GM21423 (cell line): ENCODE data around the gene TRDN.
"Not testable (repeated sequence)": the region's sequence is repeated elsewhere in the genome, so short reads cannot be mapped to it uniquely, and the experiment has no call there.

ENCODE experiments used
- ATAC-seq: cut with Tn5 transposase; IDR thresholded peaks from one replicate; pipeline ENCODE4 v1.9.1; 2021; ENCODE audit warnings: mild to moderate bottlenecking, moderate library complexity; ENCODE audit not compliant: unreplicated experiment

Gene TRDN

GRCh38 chr6:123632641-123633040 is 4.1 kb downstream of the TRDN start:
- no peak for ATAC-seq

DNA sequence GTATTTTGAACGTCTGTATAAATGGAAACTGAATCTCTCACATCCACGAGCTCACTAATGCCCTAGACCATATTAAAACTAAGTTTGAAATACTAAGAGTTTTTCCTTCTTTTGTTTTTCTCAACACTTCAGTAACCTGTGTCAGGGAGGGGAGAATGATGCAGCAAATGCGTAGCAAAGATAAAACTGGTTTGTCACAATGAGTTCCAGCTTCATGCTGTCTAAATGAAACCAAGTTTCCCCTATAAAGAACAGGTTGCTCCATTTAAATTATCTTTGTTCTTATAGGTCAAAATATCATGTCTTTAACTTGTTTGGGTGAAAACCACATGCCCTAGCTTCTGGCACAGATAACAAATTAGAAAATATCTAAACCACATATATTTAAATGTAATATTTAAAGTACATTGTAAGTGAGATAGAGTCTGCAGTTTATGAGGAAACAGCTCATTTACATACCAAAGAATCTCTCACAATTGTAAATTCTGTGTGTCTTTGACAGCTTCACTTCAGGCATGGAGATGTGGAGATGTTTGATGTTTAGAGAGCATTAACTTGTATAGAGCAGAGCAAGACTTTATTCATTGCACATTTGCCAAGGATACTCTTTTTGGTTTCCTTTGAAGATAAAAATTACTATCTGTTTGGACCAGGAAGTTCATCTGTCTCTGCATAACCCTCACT is 7.3 kb downstream of the TRDN start:
- ATAC-seq = no peak

- no peak for ATAC-seq
Observed at GRCh38 chr6:123625696-123626095, 11.1 kb downstream of the TRDN start.

GRCh38 chr6:123622780-123623179 is 14.0 kb downstream of the TRDN start:
- ATAC-seq = no peak

GRCh38 chr6:123619156-123619555 is 17.6 kb downstream of the TRDN start:
- no peak for ATAC-seq

DNA sequence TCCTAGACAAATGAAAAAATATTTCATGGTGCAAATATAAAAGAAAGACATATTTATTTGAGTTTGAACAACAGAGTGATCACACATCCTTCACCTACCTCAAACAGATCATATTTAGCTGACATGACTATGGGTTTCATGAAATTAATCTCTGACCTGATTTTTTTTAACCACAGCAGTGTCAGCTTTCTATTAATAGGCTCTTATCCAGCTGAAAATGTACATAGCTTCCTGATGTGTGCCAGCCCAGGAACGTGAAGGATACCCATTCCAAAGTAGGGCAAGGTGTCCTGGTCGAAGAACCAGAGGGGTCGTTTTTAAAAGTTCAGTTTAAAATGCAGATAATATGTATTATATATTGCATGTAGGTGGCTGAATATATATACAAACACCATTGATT is 19.8 kb downstream of the TRDN start:
- no peak for ATAC-seq

GRCh38 chr6:123616016-123616415 is 20.7 kb downstream of the TRDN start:
- no peak for ATAC-seq

DNA sequence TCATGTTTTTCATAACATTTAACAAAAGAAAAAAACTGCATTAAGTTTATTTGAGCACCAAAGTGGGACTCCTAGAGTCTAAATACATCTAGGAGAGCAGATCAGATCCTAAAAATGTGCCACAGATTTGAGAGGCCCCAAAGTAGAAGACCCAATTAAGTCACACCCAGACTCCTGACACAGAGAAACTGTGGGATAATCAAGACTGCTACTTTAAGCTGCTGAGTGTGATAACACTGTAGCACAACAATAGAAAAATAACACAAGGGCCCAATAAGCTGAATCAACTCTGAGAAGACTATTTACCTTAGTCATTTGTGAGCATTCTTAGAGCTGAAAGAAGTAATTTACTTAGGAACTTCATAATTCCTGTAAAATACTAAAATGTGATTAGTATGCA is 26.0 kb downstream of the TRDN start:
- ATAC-seq = no peak

GRCh38 chr6:123604067-123604466 is 32.7 kb downstream of the TRDN start:
- ATAC-seq = no peak

DNA sequence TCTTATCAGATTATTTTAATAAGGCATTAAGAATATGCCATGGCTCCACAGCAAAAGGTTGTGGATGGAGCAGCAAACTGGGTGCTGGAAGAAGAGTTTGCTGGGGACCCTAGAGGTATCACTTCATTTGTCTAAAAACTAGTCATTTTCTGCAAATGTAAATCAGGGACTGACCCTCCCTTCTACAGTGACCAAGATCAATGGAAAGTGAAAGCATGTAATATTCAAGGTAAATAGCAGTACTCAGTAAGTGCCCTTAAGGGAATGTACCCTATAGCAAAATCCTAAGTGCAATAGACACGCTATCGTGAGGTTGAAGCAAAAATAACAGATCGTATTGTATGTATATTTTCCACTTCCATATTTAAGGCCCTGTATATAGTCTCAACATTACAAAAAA is 38.7 kb downstream of the TRDN start:
- peak; percentile 44 for ATAC-seq

GRCh38 chr6:123594776-123595175 is 42.0 kb downstream of the TRDN start:
- ATAC-seq = no peak

DNA sequence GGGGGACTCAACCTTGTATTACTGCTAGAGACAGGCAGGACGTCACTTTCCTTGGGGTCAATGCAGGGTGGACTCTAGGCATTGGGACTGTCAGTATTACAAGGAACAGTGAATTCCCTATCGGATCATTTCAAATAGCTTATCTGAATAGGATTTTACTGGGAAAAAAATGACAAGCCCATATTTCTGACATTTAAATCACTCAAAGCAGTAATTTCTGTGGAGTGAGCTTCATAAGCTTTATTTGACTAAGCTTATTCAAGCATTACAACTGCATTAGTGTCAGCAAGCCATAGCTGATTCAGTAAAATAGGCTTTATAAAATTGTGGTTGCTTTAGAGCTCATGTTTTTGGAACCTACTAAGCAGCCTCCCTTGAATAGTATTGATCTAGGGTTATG is 44.3 kb downstream of the TRDN start:
- ATAC-seq = no peak

DNA sequence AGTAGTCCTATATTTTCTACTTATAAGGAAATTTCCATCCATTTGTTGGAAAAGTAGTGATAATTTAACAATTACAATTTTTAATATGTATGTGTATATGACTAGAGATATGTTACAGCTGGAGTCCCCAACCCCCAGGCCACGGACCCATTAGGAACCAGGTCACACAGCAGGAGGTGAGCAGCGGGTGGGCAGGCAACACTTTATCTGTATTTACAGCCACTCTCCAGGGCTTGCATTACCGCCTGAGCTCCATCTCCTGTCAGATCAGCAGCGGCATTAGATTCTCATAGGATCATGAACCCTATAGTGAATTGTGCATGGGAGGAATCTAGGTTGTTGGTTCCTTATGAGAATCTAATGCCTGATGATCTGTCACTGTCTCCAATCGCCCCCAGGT is 46.8 kb downstream of the TRDN start:
- ATAC-seq = no peak

DNA sequence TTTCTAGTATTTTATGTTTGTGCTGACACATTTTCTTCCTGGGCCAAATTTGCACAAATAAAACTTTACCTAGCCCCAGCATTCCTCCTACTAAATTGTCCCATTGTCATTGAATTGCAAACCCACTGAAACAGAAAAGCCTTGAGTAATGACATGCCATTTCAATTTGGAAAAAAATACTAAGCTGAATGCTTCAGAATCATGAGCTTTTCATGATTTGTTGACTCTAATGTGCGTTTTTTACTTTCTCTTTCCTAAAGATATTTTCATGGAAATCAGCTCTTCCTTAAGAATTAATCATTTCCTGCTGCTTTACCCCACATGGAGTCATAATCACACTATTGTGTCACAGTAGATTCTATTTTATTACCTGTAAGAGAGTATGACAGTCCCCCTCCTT is 47.4 kb downstream of the TRDN start:
- no peak for ATAC-seq

- ATAC-seq = no peak
Observed at GRCh38 chr6:123588546-123588895, 48.2 kb downstream of the TRDN start.

- ATAC-seq = no peak
Observed at GRCh38 chr6:123587838-123588545, 48.8 kb downstream of the TRDN start.

DNA sequence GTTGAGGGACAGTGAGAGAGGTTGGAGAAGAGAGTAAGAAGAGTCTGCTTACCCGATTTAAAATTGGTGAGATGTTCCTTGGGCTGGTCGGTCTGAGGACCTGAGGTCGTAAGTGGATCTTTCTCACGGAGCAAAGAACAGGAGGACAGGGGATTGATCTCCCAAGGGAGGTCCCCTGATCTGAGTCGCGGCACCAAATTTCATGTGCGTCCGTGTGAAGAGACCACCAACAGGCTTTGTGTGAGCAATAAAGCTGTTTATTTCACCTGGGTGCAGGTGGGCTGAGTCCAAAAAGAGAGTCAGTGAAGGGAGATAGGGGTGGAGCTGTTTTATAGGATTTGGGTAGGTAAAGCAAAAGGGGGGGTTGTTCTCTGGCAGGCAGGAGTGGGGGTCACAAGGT is 49.3 kb downstream of the TRDN start:
- ATAC-seq = not testable (repeated sequence)

DNA sequence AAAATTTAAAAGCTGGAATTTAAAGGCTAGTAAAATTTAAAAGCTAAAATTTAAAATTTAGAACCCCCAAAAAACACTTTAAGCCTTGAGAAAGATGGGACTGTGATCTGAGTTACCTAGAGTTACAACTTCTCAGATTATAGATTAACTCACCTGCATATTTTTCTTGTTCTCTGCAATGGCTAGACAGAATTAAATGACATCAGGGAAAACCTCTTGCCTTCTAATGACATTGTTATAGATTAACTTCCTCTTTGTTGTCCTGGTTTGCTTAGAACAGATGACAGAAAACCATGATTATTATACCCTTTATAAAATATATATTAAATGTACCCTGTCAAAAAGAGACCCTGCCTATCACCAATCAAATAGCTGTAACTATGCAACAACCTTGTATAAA is 56.4 kb downstream of the TRDN start:
- ATAC-seq = no peak

DNA sequence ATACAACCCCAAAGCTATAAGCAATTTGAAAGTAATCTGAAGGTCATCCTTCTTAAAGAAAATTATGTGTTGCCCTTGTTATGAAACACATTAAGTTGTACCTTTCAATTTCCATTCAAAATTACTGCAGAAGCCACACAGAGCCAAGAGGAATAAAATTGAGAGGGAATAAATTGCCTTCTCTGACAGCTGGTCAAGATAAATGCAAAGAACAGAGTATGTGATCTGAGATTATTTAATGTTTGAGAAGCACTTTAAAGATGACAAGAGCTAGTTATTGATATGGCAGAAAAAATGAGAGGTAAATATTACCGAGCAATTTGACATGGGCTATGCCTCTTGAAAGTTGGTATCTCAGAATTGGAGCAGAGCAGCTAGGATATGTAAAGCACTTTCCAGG is 61.6 kb downstream of the TRDN start:
- no peak for ATAC-seq

GRCh38 chr6:123570813-123571684 is 65.7 kb downstream of the TRDN start:
- no peak for ATAC-seq

- ATAC-seq = no peak
Observed at GRCh38 chr6:123569575-123569974, 67.2 kb downstream of the TRDN start.

DNA sequence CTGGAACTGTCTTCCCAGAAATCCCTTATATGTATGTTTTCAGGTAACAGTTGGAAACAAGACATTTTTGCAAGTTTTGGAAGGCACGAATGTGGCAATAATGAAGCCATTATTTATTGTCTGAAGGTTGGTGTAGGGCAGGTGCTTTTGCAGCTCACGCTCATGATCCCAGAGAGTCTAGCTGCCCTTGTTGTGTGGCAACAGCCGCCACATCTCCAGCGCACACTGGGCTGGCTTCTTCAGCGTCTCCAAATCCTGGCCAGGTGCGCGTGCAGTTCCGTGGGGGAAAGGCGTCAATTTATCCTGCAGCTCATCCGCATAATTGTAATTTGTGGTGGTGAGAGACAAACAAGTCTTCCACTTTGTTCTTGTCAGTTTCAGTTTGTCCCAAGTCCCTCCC is 71.2 kb downstream of the TRDN start:
- no peak for ATAC-seq
